Endothelial cell of umbilical vein (primary cell): ENCODE data around the gene SEC11A. TPM values are rescaled to one million over a fixed set of nuclear protein-coding genes. Genes with fewer than 3 reads are reported as not detected.

Experiments used
- BruUV-seq: library from RNA; stranded (reverse); fragments of 400-500 nt; replicated peaks from 2 replicates; lab custom pipeline; 2021; lab: Mats Ljungman, UMichigan
- CTCF ChIA-PET: fragments of 300-600, 350-600 bp; sonication (Branson Sonifier 250); formaldehyde crosslinking; loops from one replicate; lab custom pipeline; 2021; ENCODE audit warnings: antibody characterized with exemption, inconsistent platforms; lab: Charles Lee
- POLR2A ChIA-PET: fragments of 300-600, 350-600 bp; sonication (Branson Sonifier 250); formaldehyde crosslinking; loops from one replicate; lab custom pipeline; 2021; ENCODE audit warnings: antibody characterized with exemption, inconsistent platforms; lab: Charles Lee
- DNase-seq: peaks from one replicate; pipeline ENCODE4 v3.0.0-alpha.2; 2011; ENCODE audit warnings: low read depth, low spot score
- FAIRE-seq: peaks from 2 replicates; lab custom pipeline; 2011; peaks lifted over from hg19 to GRCh38; lab: Jason Lieb, UNC
- H2AFZ ChIP-seq: 2 replicates; pipeline ENCODE4 v1.6.0; 2012; ENCODE audit warnings: low read depth, low read length, control low read depth, inconsistent platforms
- H3K27ac ChIP-seq: 2 replicates; pipeline ENCODE4 v1.5.1; 2011; ENCODE audit warnings: low read depth, mild to moderate bottlenecking, control low read depth, low read length, moderate library complexity; ENCODE audit not compliant: insufficient read depth
- H3K27me3 ChIP-seq, 2 experiments: 2 replicates each; pipeline versions ENCODE4 v1.6.0 to v1.6.1; 2011; ENCODE audit warnings: low read length in 2 of 2, mixed read lengths in 1 of 2; ENCODE audit not compliant: control insufficient read depth in 2 of 2, insufficient read depth in 2 of 2
- H3K36me3 ChIP-seq, 2 experiments: 2 replicates in 1 of 2; 3 replicates in 1 of 2; pipeline ENCODE4 v1.5.1; 2011; ENCODE audit warnings: low read length in 2 of 2, mild to moderate bottlenecking in 1 of 2, moderate library complexity in 1 of 2; ENCODE audit not compliant: control insufficient read depth in 2 of 2, insufficient read depth in 2 of 2; ENCODE audit errors: extremely low read depth in 1 of 2
- H3K4me1 ChIP-seq: 3 replicates; pipeline ENCODE4 v1.5.1; 2011; ENCODE audit warnings: mild to moderate bottlenecking, low read length; ENCODE audit not compliant: control insufficient read depth, insufficient read depth; ENCODE audit errors: extremely low read depth
- H3K4me2 ChIP-seq: 2 replicates; pipeline ENCODE4 v1.6.1; 2011; ENCODE audit warnings: low read length, control low read depth, mixed read lengths; ENCODE audit not compliant: insufficient read depth
- H3K4me3 ChIP-seq, 3 experiments: fragments of 200-600 bp in 1 of 3; sonication (generic), shearing (Covaris generic) in 1 of 3; replicated peaks in 1 of 3; 2 replicates each; pipeline ENCODE4 v1.5.1; 2011 to 2016; ENCODE audit warnings: control low read depth in 3 of 3, low read length in 3 of 3, mild to moderate bottlenecking in 2 of 3, inconsistent platforms in 1 of 3, low read depth in 1 of 3, moderate library complexity in 1 of 3; ENCODE audit not compliant: insufficient read depth in 1 of 3
- H3K79me2 ChIP-seq: 2 replicates; pipeline ENCODE4 v1.6.0; 2012; ENCODE audit warnings: low read length, inconsistent platforms; ENCODE audit not compliant: control insufficient read depth, insufficient read depth
- H3K9ac ChIP-seq: replicated peaks from 2 replicates; pipeline ENCODE3; 2011; ENCODE audit warnings: low read length, control low read depth; ENCODE audit not compliant: insufficient read depth; ENCODE audit errors: extremely low read depth
- H3K9me1 ChIP-seq: replicated peaks from 3 replicates; pipeline ENCODE4 v1.6.0; 2011; ENCODE audit warnings: mild to moderate bottlenecking, low read length; ENCODE audit not compliant: control insufficient read depth, insufficient read depth; ENCODE audit errors: extremely low read depth
- H3K9me3 ChIP-seq: replicated peaks from 2 replicates; pipeline ENCODE4 v1.5.1; 2012; ENCODE audit warnings: low read length, inconsistent platforms; ENCODE audit not compliant: control insufficient read depth, insufficient read depth
- H4K20me1 ChIP-seq: replicated peaks from 2 replicates; pipeline ENCODE3; 2011; ENCODE audit warnings: mild to moderate bottlenecking, low read length; ENCODE audit not compliant: control insufficient read depth, insufficient read depth; ENCODE audit errors: extremely low read depth
- EZH2 ChIP-seq: IDR thresholded peaks from 2 replicates; pipeline ENCODE4 v1.6.1; 2012; ENCODE audit warnings: borderline replicate concordance, low read depth, mild to moderate bottlenecking, moderate library complexity, low read length, inconsistent platforms; ENCODE audit not compliant: severe bottlenecking
- GATA2 ChIP-seq: IDR thresholded peaks from 2 replicates; pipeline ENCODE4 v1.7.0; 2011; ENCODE audit warnings: low read depth, mild to moderate bottlenecking, moderate library complexity, mixed read lengths, low read length; ENCODE audit not compliant: insufficient read length, insufficient read depth
- MYC ChIP-seq: IDR thresholded peaks from one replicate; pipeline ENCODE4 v1.6.1; 2011; ENCODE audit warnings: mild to moderate bottlenecking, low read depth, low read length
- POLR2A ChIP-seq: IDR thresholded peaks from 2 replicates; pipeline ENCODE4 v1.6.1; 2012; ENCODE audit warnings: low read depth, mild to moderate bottlenecking, control low read depth, low read length
- POLR2AphosphoS5 ChIP-seq: IDR thresholded peaks from 2 replicates; pipeline ENCODE4 v1.6.1; 2012; ENCODE audit warnings: low read depth, mild to moderate bottlenecking, control low read depth, low read length, moderate library complexity; ENCODE audit not compliant: insufficient read depth
- dilution Hi-C: fragments of 300-500 bp; cut with MboI; formaldehyde crosslinking; loops from one replicate; pipeline ENCODE4 v1.15.0; 2019; ENCODE audit warnings: low sequenced_read_pairs; ENCODE audit not compliant: extremely low pct_ligation_motif_present
- intact Hi-C: fragments of 100-400 bp; cut with micrococcal nuclease; formaldehyde crosslinking; loops from one replicate; pipeline ENCODE4 v1.10.0; 2022
- polyA plus RNA-seq, 4 experiments: library from polyadenylated mRNA; depleted of rRNA in 3 of 4; stranded (reverse) in 3 of 4; unstranded in 1 of 4; fragments of >200 nt; gene quantifications; 2 replicates each; pipeline versions ENCODE4 v1.2.1 to v1.2.3, GENCODE V29; 2011 to 2012; ENCODE audit warnings: missing spikeins in 1 of 4
- total RNA-seq: library from RNA; stranded (reverse); gene quantifications from 2 replicates; pipeline ENCODE4 v1.2.3, GENCODE V29; 2021
- TF ChIP-seq, protein P1 (sequence below): IDR thresholded peaks from 2 replicates; pipeline ENCODE4 v1.6.1; 2011; ENCODE audit not compliant: insufficient read depth, insufficient read length
- TF ChIP-seq, protein P2 (sequence below), 2 donors: IDR thresholded peaks; 1 replicate in 1 of 2; 2 replicates in 1 of 2; pipeline ENCODE4 v1.5.1; 2011; ENCODE audit warnings: low read length in 2 of 2, mild to moderate bottlenecking in 2 of 2, moderate library complexity in 2 of 2, control low read depth in 1 of 2, inconsistent platforms in 1 of 2, low read depth in 1 of 2; ENCODE audit not compliant: insufficient read depth in 1 of 2; ENCODE audit errors: extremely low read depth in 1 of 2

Gene SEC11A
- total and polyA plus RNA-seq, 2 donors (not counting 3 experiments of a cell fraction or from before 2014, with no cell fraction given): 189 to 204 TPM

DNA sequence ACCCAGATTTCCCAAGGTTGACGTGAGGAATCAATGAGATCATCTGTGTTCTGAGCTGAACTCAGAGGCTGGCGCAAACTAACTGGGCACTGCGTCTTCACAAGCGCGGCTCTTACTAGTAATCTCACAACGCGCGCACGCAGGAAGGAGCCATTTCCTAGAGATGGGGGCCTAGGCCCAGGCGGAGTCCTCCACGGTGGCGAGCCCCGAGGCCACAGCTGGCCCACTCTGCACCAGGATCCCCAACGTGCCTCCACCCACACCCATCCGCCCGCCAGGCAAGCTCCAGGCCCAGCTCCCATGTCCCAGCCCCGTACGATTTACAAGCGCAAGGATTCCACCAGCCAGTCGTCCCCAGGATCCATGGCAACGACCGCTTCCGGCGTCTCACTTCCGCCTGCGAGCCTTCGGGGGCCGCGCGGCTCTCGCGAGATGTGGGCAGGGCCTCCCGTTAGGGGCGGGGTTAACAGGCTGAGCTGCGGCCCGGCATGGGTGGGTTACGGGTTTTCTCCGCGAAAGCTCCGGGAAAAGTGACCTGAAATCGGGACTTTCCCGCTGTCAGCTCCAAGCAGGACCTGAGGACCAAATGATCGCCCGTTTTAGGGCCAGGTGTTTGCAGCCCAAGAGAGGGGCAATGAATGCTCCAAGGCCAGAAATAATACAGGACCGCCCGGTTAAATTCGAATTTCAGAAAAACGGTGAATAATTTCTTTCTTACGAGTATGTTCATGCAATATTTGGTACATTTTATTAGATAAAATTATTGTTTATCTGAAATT is 61.8 kb downstream of the SEC11A start, which contains the start of gene WDR73:
Gene WDR73, minus strand, starts transcription at position 374 of the 779 bp plus-strand sequence. Its CDS starts 9 bp downstream, at position 365.
- TF ChIP-seq MYC (no peak), POLR2AphosphoS5 (peak; percentile 79), POLR2A (peak; percentile 85)
- Histone ChIP-seq H4K20me1 (no peaks in the 10 kb centered on the region), H3K9me1 (no peaks in the 10 kb centered on the region), H3K27ac (peak within 1 kb of the TSS; percentile 84), H3K36me3 (peaks cover 6 to 7% of the 10 kb centered on the region in 2 experiments), H3K27me3 (no peaks in the 10 kb centered on the region), H3K79me2 (peaks cover 15% of the 10 kb centered on the region), H3K4me2 (peak within 1 kb of the TSS; percentile 87), H3K4me3 (peak within 1 kb of the TSS; percentile 25 to 93 (median 79)), H3K9me3 (no peaks in the 10 kb centered on the region), H3K9ac (peak within 1 kb of the TSS; percentile 78), H3K4me1 (peaks cover 34% of the 10 kb centered on the region), H2AFZ (peak within 1 kb of the TSS; percentile 25)
- intact Hi-C loops: loop anchor here (1.0 kb wide), 8 partner anchors 21 to 274 kb away; partner anchors contain the start of genes SEC11A and ZNF592
- no TSS peak for BruUV-seq
- POLR2A ChIA-PET: interaction anchor here (0.6 to 2.3 kb wide), 4 partner anchors 18 to 274 kb away, joined by 3 to 4 read pairs (median 3); no protein-coding TSS in a partner anchor
- DNase-seq (peak; percentile 97), FAIRE-seq (peak; percentile 98)
- dilution Hi-C loops: no loop called here
- CTCF ChIA-PET: interaction anchor here (0.6 to 3.2 kb wide), 20 partner anchors 10 to 515 kb away, joined by 3 to 35 read pairs (median 5); partner anchors contain the start of gene SEC11A

DNA sequence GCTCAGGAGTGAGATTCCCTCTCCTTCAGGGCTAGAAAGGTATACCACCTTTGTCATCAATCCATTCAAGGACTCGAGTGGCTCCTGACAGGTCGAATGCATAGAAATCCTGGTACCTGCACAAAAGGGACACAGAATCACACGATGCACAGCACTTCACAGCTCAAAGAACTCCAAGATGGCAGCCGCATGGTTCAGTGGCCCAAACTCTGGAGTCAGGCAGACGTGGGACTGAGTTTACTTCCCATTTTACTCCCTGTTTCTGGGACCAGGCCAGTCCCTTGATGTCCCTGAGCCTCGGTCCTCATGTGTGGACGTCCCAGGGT is 62.4 kb downstream of the SEC11A start:
- dilution Hi-C loops: no loop called here
- Histone ChIP-seq H3K4me2 (peak overlapping the region; percentile 87), H3K9ac (peak overlapping the region; percentile 78), H3K36me3 (peaks cover 9 to 11% of the 10 kb centered on the region in 2 experiments), H2AFZ (peak overlapping the region; percentile 25), H3K4me3 (peak overlapping the region; percentile 25 to 93 (median 79)), H3K79me2 (peaks cover 15% of the 10 kb centered on the region), H3K27ac (peak overlapping the region; percentile 84), H3K9me3 (no peaks in the 10 kb centered on the region), H3K27me3 (no peaks in the 10 kb centered on the region), H3K4me1 (peaks cover 29% of the 10 kb centered on the region), H4K20me1 (no peaks in the 10 kb centered on the region), H3K9me1 (no peaks in the 10 kb centered on the region)
- BruUV-seq: TSS peak; percentile 71
- no peak for FAIRE-seq
- no peak for DNase-seq
- intact Hi-C loops: no loop called here
- TF ChIP-seq, protein P1, sequence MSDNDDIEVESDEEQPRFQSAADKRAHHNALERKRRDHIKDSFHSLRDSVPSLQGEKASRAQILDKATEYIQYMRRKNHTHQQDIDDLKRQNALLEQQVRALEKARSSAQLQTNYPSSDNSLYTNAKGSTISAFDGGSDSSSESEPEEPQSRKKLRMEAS: no peak
- TF ChIP-seq EZH2 (no peak), MYC (no peak), GATA2 (no peak), POLR2A (no peak), POLR2AphosphoS5 (no peak)
- TF ChIP-seq, protein P2, sequence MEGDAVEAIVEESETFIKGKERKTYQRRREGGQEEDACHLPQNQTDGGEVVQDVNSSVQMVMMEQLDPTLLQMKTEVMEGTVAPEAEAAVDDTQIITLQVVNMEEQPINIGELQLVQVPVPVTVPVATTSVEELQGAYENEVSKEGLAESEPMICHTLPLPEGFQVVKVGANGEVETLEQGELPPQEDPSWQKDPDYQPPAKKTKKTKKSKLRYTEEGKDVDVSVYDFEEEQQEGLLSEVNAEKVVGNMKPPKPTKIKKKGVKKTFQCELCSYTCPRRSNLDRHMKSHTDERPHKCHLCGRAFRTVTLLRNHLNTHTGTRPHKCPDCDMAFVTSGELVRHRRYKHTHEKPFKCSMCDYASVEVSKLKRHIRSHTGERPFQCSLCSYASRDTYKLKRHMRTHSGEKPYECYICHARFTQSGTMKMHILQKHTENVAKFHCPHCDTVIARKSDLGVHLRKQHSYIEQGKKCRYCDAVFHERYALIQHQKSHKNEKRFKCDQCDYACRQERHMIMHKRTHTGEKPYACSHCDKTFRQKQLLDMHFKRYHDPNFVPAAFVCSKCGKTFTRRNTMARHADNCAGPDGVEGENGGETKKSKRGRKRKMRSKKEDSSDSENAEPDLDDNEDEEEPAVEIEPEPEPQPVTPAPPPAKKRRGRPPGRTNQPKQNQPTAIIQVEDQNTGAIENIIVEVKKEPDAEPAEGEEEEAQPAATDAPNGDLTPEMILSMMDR (IDR thresholded peaks at IDR 0.05; ENCODE audit: extremely low read depth in 1 of 2, insufficient read depth in 1 of 2, low read depth in 1 of 2, low read length in 2 of 2): no peak
- CTCF ChIA-PET: interaction anchor here (0.6 to 3.2 kb wide), 14 partner anchors 10 to 515 kb away, joined by 3 to 35 read pairs (median 5); partner anchors contain the start of gene SEC11A
- POLR2A ChIA-PET: interaction anchor here (0.7 to 2.3 kb wide), 2 partner anchors 22 to 169 kb away, joined by 3 to 4 read pairs; no protein-coding TSS in a partner anchor
